ENCODE measurements around the gene CAND2.
"Not testable (repeated sequence)": the region's sequence is repeated elsewhere in the genome, so short reads cannot be mapped to it uniquely, and the experiment has no call there.

Gene CAND2

GRCh38 chr3:12769761-12770160, 26.7 kb upstream of the CAND2 start:
- in situ Hi-C loops (cut with MboI; ENCODE audit: low sequenced_read_pairs), result no loop called here

GRCh38 chr3:12771236-12771635, 25.2 kb upstream of the CAND2 start:
- in situ Hi-C loops (cut with MboI; ENCODE audit: low sequenced_read_pairs), result no loop called here

GRCh38 chr3:12772462-12772861, 24.0 kb upstream of the CAND2 start:
- in situ Hi-C loops (cut with MboI; ENCODE audit: low sequenced_read_pairs), result no loop called here

GRCh38 chr3:12773030-12773709, 23.3 kb upstream of the CAND2 start:
- in situ Hi-C loops (cut with MboI; ENCODE audit: low sequenced_read_pairs), result no loop called here

- in situ Hi-C loops (cut with MboI; ENCODE audit: low sequenced_read_pairs), result no loop called here
Measured at GRCh38 chr3:12773710-12774086, 22.8 kb upstream of the CAND2 start.

GRCh38 chr3:12774619-12775018, 21.9 kb upstream of the CAND2 start:
- in situ Hi-C loops (cut with MboI; ENCODE audit: low sequenced_read_pairs), result no loop called here

- in situ Hi-C loops (cut with MboI; ENCODE audit: low sequenced_read_pairs), result no loop called here
Measured at GRCh38 chr3:12775226-12775625, 21.3 kb upstream of the CAND2 start.

GRCh38 chr3:12775970-12776369, 20.5 kb upstream of the CAND2 start:
- in situ Hi-C loops (cut with MboI; ENCODE audit: low sequenced_read_pairs), result not testable (repeated sequence)

- in situ Hi-C loops (cut with MboI; ENCODE audit: low sequenced_read_pairs), result no loop called here
Measured at GRCh38 chr3:12777171-12777570, 19.3 kb upstream of the CAND2 start.

- in situ Hi-C loops (cut with MboI; ENCODE audit: low sequenced_read_pairs), result no loop called here
Measured at GRCh38 chr3:12780751-12781150, 15.7 kb upstream of the CAND2 start.

GRCh38 chr3:12782172-12782815, 14.2 kb upstream of the CAND2 start:
- in situ Hi-C loops (cut with MboI; ENCODE audit: low sequenced_read_pairs), result no loop called here

- in situ Hi-C loops (cut with MboI; ENCODE audit: low sequenced_read_pairs), result no loop called here
Measured at GRCh38 chr3:12785096-12785495, 11.4 kb upstream of the CAND2 start.

GRCh38 chr3:12787346-12787745, 9.1 kb upstream of the CAND2 start:
- in situ Hi-C loops (cut with MboI; ENCODE audit: low sequenced_read_pairs), result not testable (repeated sequence)

- in situ Hi-C loops (cut with MboI; ENCODE audit: low sequenced_read_pairs), result not testable (repeated sequence)
Measured at GRCh38 chr3:12787967-12788690, 8.4 kb upstream of the CAND2 start.

- in situ Hi-C loops (cut with MboI; ENCODE audit: low sequenced_read_pairs), result no loop called here
Measured at GRCh38 chr3:12791430-12791829, 5.0 kb upstream of the CAND2 start.

- in situ Hi-C loops (cut with MboI; ENCODE audit: low sequenced_read_pairs), result no loop called here
Measured at GRCh38 chr3:12793701-12794100, 2.8 kb upstream of the CAND2 start.

GRCh38 chr3:12797124-12797891, 828 bp downstream of the CAND2 start:
- in situ Hi-C loops (cut with MboI; ENCODE audit: low sequenced_read_pairs), result no loop called here

GRCh38 chr3:12797892-12798558, 1.5 kb downstream of the CAND2 start:
- in situ Hi-C loops (cut with MboI; ENCODE audit: low sequenced_read_pairs), result no loop called here

- in situ Hi-C loops (cut with MboI; ENCODE audit: low sequenced_read_pairs), result no loop called here
Measured at GRCh38 chr3:12798559-12799179, 2.2 kb downstream of the CAND2 start.

Data from HL-60/S4 (cell line).